Raji (cell line): ENCODE data around the gene PCDHAC2.

ENCODE experiments used
- POLR2A ChIP-seq: IDR thresholded peaks from 2 replicates; pipeline ENCODE4 v1.6.1; 2011; ENCODE audit warnings: low read depth, low read length, control low read depth; ENCODE audit not compliant: insufficient read depth

Gene PCDHAC2

GRCh38 chr5:140966293-140967225 lies at the start of gene PCDHAC2:
Gene PCDHAC2 (plus strand): TSS chr5:140966476. CDS start chr5:140966767, 291 bp downstream.
- TF ChIP-seq POLR2A = no peak

GRCh38 chr5:140923601-140924000 lies 42.7 kb upstream of the PCDHAC2 start:
- TF ChIP-seq POLR2A = no peak

GRCh38 chr5:140925806-140926442 lies 40.4 kb upstream of the PCDHAC2 start, which contains the start of gene PCDHAC1:
Gene PCDHAC1 (plus strand): TSS chr5:140926299. CDS start chr5:140926893, 594 bp downstream.
- no peak for TF ChIP-seq POLR2A

- no peak for TF ChIP-seq POLR2A
Measured at GRCh38 chr5:140926443-140927227, 39.6 kb upstream of the PCDHAC2 start.

- TF ChIP-seq POLR2A = no peak
Measured at GRCh38 chr5:140927228-140927573, 39.1 kb upstream of the PCDHAC2 start.

GRCh38 chr5:140934964-140935606 lies 31.2 kb upstream of the PCDHAC2 start:
- TF ChIP-seq POLR2A = no peak

- no peak for TF ChIP-seq POLR2A
Measured at GRCh38 chr5:140946578-140946977, 19.7 kb upstream of the PCDHAC2 start.

- no peak for TF ChIP-seq POLR2A
Measured at GRCh38 chr5:140951636-140952035, 14.6 kb upstream of the PCDHAC2 start.

GRCh38 chr5:140953234-140953633 lies 13.0 kb upstream of the PCDHAC2 start:
- TF ChIP-seq POLR2A = no peak

- no peak for TF ChIP-seq POLR2A
Measured at GRCh38 chr5:140962190-140962589, 4.1 kb upstream of the PCDHAC2 start.

GRCh38 chr5:140964356-140964755 lies 1.9 kb upstream of the PCDHAC2 start:
- no peak for TF ChIP-seq POLR2A

GRCh38 chr5:140965905-140966292 lies 377 bp upstream of the PCDHAC2 start:
- TF ChIP-seq POLR2A = no peak

- TF ChIP-seq POLR2A = no peak
Measured at GRCh38 chr5:140967226-140967893, 1.1 kb downstream of the PCDHAC2 start.

- TF ChIP-seq POLR2A = no peak
Measured at GRCh38 chr5:140969880-140970279, 3.6 kb downstream of the PCDHAC2 start.
